GM21723 (cell line): ENCODE measurements around the gene JAKMIP1.

Experiments used
- ATAC-seq: cut with Tn5 transposase; IDR thresholded peaks from one replicate; pipeline ENCODE4 v1.9.1; 2021; ENCODE audit warnings: mild to moderate bottlenecking, moderate library complexity; ENCODE audit not compliant: unreplicated experiment

The JAKMIP1 gene

DNA sequence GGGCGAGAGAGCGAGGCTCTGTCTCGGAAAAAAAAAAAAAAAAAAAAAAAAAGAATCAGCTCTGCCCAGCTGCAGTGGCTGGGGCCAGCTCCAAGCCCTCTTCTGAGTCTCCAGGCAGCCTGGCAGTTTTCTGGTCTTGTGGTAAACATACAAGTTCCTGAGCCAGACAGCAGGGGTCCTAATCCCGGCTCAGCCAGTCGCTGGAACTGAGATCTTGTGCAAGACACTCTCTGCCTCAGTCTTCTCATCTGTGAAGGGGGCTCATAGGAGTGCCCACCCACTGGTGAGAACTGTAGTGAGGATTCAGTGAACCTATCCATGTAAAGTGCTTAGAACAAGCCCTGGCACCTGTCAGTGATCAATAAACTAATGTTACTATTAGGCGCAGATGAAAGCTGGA lies 223.9 kb downstream of the JAKMIP1 start:
- ATAC-seq = no peak
